IPS-NIHi11 (cell line): ENCODE measurements around the gene DBNL.

ENCODE experiments used
- DNase-seq: peaks from one replicate; pipeline ENCODE4 v3.0.0; 2012; ENCODE audit warnings: mixed read lengths, low spot score

DBNL gene

GRCh38 chr7:44043902-44044301, 600 bp upstream of the DBNL start:
- DNase-seq: no peak

- DNase-seq: no peak
These were observed 918 bp downstream of the DBNL start for GRCh38 chr7:44045226-44046014.

GRCh38 chr7:44046321-44047061, 2.0 kb downstream of the DBNL start:
- no peak for DNase-seq

GRCh38 chr7:44048031-44048795, 3.7 kb downstream of the DBNL start:
- no peak for DNase-seq

GRCh38 chr7:44050121-44050914, 5.8 kb downstream of the DBNL start:
- DNase-seq: no peak

GRCh38 chr7:44050915-44051560, 6.5 kb downstream of the DBNL start:
- no peak for DNase-seq

GRCh38 chr7:44051611-44052220, 7.2 kb downstream of the DBNL start:
- DNase-seq: no peak

- no peak for DNase-seq
These were observed 8.4 kb downstream of the DBNL start for GRCh38 chr7:44052771-44053365.

GRCh38 chr7:44056681-44057080, 12.2 kb downstream of the DBNL start:
- no peak for DNase-seq

- no peak for DNase-seq
These were observed 12.8 kb downstream of the DBNL start for GRCh38 chr7:44057181-44057848.

GRCh38 chr7:44057849-44058758, 13.6 kb downstream of the DBNL start:
- DNase-seq: no peak

- no peak for DNase-seq
These were observed 14.3 kb downstream of the DBNL start for GRCh38 chr7:44058759-44059218.

GRCh38 chr7:44059219-44060090, 15.0 kb downstream of the DBNL start:
- DNase-seq: no peak

GRCh38 chr7:44060091-44060947, 15.8 kb downstream of the DBNL start:
- DNase-seq: no peak

- no peak for DNase-seq
These were observed 16.6 kb downstream of the DBNL start for GRCh38 chr7:44060948-44061644.

GRCh38 chr7:44061645-44062179, 17.2 kb downstream of the DBNL start:
- no peak for DNase-seq
